ENCODE results near the gene KHDC3L.

GRCh38 chr6:73367761-73368355 is 5.4 kb downstream of the KHDC3L start:
- TF ChIP-seq CTCF (conservative IDR thresholded peaks at IDR 0.05; ENCODE audit: low read length), result no peak
- TF ChIP-seq EZH2phosphoT487 (IDR thresholded peaks at IDR 0.05; ENCODE audit: borderline replicate concordance, low read depth, low read length), result no peak
